GM21723 (cell line): ENCODE results near the gene DCC.

Experiments used
- ATAC-seq: cut with Tn5 transposase; IDR thresholded peaks from one replicate; pipeline ENCODE4 v1.9.1; 2021; ENCODE audit warnings: mild to moderate bottlenecking, moderate library complexity; ENCODE audit not compliant: unreplicated experiment

Gene DCC

GRCh38 chr18:53283708-53284107 is 943.7 kb downstream of the DCC start:
- no peak for ATAC-seq

- ATAC-seq, result no peak
Observed at GRCh38 chr18:53305461-53305860, 965.5 kb downstream of the DCC start.

GRCh38 chr18:53319628-53320027 is 979.6 kb downstream of the DCC start:
- ATAC-seq, result no peak

GRCh38 chr18:53322163-53322562 is 982.2 kb downstream of the DCC start:
- ATAC-seq, result no peak

- ATAC-seq, result no peak
Observed at GRCh38 chr18:53324353-53324752, 984.4 kb downstream of the DCC start.

GRCh38 chr18:53360501-53361443 is 1020.8 kb downstream of the DCC start:
- no peak for ATAC-seq

GRCh38 chr18:53375621-53376020 is 1035.6 kb downstream of the DCC start:
- ATAC-seq, result no peak

- no peak for ATAC-seq
Observed at GRCh38 chr18:53380063-53380639, 1040.2 kb downstream of the DCC start.

- ATAC-seq, result no peak
Observed at GRCh38 chr18:53382870-53383269, 1042.9 kb downstream of the DCC start.

- ATAC-seq, result no peak
Observed at GRCh38 chr18:53385889-53386288, 1045.9 kb downstream of the DCC start.

GRCh38 chr18:53387581-53387980 is 1047.6 kb downstream of the DCC start:
- no peak for ATAC-seq

GRCh38 chr18:53402670-53403069 is 1062.7 kb downstream of the DCC start:
- no peak for ATAC-seq

GRCh38 chr18:53408271-53408670 is 1068.3 kb downstream of the DCC start:
- ATAC-seq, result no peak

- no peak for ATAC-seq
Observed at GRCh38 chr18:53411511-53411910, 1071.5 kb downstream of the DCC start.

- no peak for ATAC-seq
Observed at GRCh38 chr18:53417003-53417402, 1077.0 kb downstream of the DCC start.

- ATAC-seq, result no peak
Observed at GRCh38 chr18:53421869-53422268, 1081.9 kb downstream of the DCC start.

- ATAC-seq, result no peak
Observed at GRCh38 chr18:53422896-53423295, 1082.9 kb downstream of the DCC start.

- no peak for ATAC-seq
Observed at GRCh38 chr18:53426666-53427184, 1086.7 kb downstream of the DCC start.

- ATAC-seq, result no peak
Observed at GRCh38 chr18:53441761-53442414, 1101.9 kb downstream of the DCC start.

- ATAC-seq, result no peak
Observed at GRCh38 chr18:53442415-53442783, 1102.4 kb downstream of the DCC start.

- no peak for ATAC-seq
Observed at GRCh38 chr18:53443336-53443735, 1103.3 kb downstream of the DCC start.

GRCh38 chr18:53443831-53444230 is 1103.8 kb downstream of the DCC start:
- no peak for ATAC-seq
